CD1c-positive myeloid dendritic cell (primary cell): ENCODE results near the gene ISLR.

Experiments
- DNase-seq: peaks from one replicate; pipeline ENCODE4 v3.0.0-alpha.2; 2016; ENCODE audit errors: extremely low spot score

Gene ISLR, protein sequence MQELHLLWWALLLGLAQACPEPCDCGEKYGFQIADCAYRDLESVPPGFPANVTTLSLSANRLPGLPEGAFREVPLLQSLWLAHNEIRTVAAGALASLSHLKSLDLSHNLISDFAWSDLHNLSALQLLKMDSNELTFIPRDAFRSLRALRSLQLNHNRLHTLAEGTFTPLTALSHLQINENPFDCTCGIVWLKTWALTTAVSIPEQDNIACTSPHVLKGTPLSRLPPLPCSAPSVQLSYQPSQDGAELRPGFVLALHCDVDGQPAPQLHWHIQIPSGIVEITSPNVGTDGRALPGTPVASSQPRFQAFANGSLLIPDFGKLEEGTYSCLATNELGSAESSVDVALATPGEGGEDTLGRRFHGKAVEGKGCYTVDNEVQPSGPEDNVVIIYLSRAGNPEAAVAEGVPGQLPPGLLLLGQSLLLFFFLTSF

DNA sequence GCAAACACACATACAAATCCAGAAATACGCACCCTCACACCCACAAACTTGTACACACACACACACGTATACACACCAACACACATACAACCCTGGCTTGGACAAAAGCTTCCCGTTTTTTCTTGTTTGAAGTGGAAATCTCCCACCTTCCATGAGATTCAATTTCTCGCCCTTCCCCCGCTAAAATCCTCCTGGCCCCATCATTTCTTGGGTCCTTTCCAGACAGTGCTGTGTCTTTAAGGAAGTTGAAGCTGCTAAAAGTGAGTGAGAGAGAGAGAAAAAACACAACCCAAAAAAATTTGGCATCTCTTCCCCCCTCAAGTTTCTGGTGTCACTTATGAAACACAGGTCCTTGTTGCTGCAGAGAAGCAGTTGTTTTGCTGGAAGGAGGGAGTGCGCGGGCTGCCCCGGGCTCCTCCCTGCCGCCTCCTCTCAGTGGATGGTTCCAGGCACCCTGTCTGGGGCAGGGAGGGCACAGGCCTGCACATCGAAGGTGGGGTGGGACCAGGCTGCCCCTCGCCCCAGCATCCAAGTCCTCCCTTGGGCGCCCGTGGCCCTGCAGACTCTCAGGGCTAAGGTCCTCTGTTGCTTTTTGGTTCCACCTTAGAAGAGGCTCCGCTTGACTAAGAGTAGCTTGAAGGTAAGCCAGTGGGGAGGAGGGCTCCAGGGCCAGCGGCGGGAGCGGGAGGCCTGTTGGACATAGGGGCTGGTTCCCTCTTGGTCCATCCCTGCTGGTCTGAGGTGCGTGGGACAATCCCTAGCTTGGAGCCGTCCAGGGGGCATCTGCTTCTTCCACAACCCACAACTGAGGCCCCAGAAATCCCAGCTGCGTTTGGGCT is at the start of gene ISLR:
Gene ISLR, plus strand, starts transcription at position 331 of the 839 bp plus-strand sequence. CDS start 1,149 bp downstream, outside the sequence.
- no peak for DNase-seq

DNA sequence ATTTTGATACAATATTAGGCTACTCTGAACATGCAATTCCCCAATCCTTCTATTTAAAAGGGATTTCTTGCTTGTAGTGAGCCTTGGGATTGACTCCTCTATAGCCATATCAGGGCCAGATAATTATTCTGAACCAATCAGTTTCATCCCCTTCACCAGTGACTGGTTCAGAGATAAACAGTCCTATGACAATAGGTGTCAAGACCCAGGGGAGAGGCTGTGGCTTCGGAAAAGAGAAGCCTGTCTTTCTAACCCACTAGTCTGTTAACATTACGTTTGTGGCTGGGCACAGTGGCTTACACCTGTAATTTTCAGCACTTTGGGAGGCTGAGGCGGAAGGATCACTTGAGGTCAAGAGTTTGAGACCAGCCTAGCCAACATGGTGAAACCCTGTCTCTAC is 49.3 kb upstream of the ISLR start:
- no peak for DNase-seq

DNA sequence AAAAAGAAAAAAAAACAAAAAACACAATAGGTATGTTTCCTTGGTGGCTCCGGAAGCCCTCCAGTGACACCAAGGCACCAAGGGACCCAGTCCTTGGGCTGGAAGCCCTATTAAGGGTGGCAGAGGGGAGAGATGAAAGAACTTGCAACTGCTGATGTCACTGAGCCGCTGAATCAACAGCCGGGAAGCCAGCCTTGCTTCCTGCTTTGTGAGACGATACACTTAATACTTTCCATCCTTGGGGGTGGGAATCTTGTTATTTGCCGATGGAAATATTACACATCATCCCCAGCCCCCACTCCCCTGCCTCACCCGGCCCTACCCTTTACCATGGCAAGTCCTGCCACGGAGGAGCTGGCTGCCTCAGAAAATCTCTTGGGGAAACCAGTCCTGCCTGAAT is 48.8 kb upstream of the ISLR start:
- no peak for DNase-seq

DNA sequence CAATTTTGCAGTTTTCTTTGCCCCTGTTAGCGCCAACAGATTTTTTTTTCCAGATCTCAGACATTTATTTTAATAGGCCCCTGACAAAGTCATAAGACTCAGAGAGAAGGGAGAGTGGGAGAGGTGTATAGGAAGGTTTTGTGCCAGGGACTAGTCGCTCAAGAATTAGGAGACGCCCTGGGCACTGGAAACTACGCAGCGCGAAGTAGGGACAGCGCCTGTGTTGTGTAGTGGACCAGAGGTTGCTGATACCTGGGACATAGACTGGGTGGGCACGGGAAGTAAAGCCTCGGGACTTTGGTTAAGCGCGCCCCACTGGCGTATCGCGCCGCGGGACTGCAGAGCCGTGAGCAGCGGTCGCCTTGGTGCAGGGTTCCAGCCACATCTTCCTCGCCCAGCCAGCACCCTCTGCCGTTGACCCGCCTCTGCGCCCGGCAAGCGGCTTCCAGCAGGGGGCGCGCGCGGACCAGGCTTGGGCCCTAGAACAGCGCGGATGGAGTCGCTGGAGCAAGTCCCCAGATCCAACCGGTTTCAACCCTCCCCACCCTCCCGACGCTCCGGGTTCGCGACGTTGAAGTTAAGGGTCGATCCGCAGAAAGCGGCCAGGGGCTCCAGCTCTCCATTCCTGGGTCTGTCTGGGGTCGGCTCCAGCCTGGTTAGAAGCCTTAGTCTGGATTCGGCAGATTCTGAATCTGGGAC is 46.1 kb upstream of the ISLR start:
- DNase-seq, result peak; percentile 84

DNA sequence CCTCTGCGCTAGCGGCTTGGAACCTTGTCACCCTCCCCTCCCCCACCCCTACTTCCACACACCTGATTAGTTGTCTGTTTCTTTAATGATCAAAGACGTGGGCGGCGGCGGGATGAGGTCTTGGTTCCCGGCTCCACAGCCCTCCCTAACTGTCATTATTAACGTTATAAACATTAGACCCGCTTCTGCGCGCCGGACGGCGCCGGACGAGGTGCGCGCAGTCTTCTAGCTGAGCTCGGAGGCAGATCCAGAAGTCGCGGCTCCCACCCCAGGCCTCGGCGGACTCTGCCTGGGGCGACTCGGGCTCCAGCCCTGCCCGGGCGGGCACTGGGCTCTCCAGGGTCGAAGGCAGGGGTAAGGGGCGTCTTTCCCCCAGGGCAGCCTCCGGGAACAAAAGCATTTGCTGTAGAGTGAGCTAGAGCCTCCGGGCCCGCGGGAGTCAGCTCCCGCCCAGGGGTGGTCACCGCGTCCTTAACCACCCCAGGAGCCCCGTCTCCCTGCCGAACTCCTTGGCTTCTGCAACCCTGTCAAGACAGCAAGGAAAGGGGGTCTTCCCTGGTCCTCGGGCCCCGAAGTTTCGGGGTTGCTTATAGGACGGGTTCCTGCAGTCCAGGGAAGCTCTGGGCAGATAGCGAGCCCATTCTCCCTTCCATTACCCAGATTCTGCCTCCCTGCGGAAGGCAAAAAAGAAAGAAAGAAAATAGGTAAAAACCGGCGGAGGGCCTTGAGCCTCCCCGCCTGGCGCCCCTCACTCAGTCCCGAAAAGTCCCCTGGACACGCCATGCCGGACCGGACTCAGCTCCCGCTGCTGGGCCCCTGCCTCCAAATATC is 45.3 kb upstream of the ISLR start:
- DNase-seq, result no peak

DNA sequence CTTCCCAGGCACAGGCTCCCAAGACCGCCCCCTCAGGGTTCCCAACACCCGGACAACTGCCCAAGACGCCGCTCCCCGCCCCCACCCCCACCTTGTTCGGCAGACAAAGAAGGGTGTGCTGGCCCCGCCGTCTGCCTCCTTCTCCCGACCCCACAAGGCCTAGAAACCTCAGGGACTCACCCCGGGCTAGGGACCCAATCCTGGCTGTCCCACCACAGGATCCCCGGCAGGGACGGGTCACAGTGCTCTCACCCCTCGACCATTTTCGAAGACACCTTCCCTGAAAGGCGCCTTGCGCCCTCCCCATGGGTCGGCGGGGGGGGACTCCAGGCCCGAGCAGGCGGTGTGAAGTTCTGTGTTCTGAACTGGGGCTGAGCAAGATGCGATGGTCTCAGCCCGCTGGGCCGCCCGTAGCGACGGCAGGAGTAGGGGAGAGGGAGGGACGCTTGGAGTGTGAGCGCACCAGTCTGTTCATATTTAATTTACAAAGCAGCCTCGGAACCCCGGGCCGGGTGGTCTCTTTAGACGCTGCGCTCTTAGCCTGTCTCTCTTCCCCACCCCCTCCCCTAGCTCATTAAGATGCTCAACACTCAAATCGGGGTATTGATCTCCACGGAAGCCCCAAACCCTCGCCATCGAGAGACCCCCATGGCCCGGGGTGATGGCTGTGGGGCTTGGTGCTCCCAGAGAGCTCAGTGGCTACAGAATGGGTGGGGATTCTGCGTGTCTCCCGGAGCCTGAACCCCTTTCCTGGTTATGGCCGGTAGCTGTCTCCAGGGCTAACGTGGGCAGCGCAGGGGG is 44.5 kb upstream of the ISLR start:
- DNase-seq, result no peak

DNA sequence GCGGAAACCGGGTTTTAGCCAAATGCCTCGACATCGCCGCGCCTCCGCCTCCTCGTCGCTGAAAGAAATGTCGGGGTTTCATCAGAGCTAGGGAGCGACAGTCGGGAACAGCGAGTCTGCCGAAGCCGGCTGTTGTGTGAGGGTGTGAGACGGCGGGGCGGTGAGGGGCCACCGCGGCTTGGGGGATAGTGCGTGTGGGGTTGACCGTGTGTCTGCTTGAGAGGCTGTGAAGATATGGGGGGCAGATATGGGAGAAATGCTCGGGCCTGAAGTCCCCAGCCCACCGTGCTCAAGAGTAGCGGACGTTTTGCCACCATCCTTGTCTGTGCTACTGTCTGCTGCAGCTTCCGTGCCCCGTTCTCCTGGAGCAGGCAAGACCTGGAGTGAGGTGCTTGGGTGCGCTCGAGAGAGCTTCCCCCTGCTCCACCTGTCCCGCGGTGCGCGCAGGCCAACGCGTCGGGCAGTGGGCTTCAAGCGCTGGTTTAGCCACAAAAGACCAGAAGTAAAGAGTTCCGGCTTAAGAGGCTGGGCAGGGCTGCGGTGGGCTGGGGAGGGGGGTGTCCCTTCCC is 43.8 kb upstream of the ISLR start:
- no peak for DNase-seq

DNA sequence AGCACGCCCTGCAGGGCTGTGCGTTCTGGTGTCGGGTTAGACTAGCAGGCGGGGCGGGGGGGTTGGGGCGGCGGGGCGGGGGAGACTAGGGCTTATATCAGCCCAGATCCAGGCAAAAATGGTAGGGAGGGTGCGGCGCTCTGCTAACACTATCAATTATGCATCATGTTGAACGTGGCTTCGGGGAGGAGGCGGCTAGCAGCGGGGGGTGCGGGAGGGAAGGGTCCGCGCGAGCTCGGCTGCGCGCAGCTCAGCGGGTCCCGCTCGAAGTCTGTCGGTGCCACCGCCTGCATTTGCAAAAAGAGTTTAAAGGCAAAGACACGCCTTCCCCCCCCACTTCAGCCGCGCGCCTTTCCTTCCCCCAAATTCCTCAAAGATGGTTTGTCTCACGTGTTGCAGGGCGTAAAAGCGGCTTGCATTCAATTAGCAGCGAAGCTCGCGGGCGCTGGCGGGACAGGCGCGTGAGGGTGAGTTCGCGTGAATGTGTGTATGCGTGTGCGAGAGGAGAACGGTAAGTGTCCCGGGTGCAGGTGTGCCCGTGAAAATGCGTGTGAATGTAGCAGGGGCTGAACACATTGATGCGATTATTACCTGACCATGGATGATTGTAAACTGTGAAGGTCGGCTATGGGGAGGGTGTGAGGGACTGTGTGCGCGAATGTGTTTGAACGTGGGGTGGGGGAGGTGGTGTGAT is 43.2 kb upstream of the ISLR start, which contains the start of gene ISLR2:
Gene ISLR2, plus strand, starts transcription at position 432 of the 694 bp plus-strand sequence. CDS start 2,169 bp downstream, outside the sequence.
- DNase-seq, result no peak

DNA sequence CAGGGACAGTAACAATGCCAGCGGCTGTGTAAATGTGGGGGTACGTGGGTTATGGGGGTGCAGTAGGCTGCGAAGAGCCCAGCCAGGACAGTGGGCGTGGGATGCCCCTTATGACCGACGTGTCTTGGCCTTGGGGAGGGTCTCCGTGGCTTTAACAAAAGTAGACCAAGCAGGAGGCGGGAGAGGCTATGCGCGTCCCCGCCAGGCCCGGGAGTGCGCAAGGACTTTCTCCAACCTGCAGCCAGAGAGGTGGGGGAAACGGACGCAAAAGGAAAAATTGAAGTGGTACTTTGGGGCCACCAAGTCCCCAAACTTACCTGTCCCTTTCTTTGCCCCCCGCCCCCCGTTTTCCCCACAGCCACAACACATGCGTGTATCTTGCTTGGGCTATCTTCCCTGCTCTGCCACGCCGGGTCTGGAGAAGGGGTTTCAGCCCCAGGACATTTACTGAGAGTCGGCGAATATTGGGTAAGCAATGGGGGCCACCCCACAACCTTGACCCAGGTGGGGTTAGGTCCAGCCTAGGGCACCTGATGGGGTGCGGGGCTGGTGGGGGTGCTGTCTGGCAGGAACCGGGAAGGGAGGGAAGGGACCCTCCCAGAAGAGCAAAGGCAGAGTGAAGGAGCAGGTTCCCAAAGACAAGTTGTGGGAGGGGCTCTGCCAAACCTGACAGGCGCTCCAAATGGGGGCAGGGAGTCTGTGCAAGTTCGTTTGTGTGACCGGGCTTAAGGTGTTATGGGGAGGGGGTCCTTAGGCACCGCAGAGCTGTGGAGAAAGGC is 42.5 kb upstream of the ISLR start:
- DNase-seq, result no peak

DNA sequence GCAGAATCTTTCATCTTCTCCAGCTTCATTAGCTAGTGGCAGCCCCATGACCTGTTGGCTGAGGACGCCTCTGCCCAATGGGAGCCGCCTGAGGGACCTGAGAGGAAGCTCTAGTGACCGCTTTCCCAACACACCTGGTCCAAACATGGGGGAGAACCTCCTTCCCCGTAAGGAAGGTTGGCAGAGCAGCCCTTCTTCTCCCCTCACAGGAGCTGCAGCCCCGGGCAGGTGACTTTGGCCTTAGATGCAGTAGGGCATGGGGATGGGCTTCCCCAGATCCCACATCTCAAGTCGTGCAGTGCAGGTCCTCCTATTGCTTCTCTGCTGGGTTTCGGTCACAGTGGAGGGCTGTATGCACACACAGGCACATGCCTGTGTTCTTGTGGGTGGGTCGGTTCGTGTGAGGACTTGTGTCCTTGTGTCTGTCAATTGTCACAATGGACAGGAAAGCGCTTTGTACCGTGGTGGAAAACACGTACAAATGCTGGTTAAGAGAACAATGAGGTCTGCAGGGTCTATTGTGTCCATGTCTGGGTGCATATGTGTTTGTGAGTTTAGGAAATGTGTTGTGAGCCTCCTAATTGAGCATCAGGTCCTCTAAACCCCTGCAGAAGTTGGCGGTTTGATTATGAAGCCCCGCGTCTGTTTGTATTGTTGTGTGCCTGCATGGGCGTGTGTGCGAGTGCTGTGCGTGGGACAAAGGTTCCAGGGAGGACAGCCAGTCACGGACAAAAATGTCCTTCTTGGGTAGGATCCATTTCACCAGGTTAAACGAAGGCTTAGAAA is 41.7 kb upstream of the ISLR start:
- no peak for DNase-seq

DNA sequence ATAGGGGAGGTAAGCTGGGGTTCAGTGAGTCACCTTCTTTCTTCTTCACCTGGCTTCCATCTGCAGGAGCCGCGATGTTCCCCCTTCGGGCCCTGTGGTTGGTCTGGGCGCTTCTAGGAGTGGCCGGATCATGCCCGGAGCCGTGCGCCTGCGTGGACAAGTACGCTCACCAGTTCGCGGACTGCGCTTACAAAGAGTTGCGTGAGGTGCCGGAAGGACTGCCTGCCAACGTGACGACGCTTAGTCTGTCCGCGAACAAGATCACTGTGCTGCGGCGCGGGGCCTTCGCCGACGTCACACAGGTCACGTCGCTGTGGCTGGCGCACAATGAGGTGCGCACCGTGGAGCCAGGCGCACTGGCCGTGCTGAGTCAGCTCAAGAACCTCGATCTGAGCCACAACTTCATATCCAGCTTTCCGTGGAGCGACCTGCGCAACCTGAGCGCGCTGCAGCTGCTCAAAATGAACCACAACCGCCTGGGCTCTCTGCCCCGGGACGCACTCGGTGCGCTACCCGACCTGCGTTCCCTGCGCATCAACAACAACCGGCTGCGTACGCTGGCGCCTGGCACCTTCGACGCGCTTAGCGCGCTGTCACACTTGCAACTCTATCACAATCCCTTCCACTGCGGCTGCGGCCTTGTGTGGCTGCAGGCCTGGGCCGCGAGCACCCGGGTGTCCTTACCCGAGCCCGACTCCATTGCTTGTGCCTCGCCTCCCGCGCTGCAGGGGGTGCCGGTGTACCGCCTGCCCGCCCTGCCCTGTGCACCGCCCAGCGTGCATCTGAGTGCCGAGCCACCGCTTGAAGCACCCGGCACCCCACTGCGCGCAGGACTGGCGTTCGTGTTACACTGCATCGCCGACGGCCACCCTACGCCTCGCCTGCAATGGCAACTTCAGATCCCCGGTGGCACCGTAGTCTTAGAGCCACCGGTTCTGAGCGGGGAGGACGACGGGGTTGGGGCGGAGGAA is 40.5 kb upstream of the ISLR start:
- DNase-seq, result no peak

DNA sequence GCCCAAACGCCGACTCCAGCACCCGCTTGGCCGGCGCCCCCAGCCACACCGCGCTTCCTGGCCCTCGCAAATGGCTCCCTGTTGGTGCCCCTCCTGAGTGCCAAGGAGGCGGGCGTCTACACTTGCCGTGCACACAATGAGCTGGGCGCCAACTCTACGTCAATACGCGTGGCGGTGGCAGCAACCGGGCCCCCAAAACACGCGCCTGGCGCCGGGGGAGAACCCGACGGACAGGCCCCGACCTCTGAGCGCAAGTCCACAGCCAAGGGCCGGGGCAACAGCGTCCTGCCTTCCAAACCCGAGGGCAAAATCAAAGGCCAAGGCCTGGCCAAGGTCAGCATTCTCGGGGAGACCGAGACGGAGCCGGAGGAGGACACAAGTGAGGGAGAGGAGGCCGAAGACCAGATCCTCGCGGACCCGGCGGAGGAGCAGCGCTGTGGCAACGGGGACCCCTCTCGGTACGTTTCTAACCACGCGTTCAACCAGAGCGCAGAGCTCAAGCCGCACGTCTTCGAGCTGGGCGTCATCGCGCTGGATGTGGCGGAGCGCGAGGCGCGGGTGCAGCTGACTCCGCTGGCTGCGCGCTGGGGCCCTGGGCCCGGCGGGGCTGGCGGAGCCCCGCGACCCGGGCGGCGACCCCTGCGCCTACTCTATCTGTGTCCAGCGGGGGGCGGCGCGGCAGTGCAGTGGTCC is 39.7 kb upstream of the ISLR start:
- no peak for DNase-seq

DNA sequence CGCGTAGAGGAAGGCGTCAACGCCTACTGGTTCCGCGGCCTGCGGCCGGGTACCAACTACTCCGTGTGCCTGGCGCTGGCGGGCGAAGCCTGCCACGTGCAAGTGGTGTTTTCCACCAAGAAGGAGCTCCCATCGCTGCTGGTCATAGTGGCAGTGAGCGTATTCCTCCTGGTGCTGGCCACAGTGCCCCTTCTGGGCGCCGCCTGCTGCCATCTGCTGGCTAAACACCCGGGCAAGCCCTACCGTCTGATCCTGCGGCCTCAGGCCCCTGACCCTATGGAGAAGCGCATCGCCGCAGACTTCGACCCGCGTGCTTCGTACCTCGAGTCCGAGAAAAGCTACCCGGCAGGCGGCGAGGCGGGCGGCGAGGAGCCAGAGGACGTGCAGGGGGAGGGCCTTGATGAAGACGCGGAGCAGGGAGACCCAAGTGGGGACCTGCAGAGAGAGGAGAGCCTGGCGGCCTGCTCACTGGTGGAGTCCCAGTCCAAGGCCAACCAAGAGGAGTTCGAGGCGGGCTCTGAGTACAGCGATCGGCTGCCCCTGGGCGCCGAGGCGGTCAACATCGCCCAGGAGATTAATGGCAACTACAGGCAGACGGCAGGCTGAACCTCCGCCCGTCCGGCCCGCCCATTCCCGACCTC is 39.0 kb upstream of the ISLR start:
- peak; percentile 43 for DNase-seq

DNA sequence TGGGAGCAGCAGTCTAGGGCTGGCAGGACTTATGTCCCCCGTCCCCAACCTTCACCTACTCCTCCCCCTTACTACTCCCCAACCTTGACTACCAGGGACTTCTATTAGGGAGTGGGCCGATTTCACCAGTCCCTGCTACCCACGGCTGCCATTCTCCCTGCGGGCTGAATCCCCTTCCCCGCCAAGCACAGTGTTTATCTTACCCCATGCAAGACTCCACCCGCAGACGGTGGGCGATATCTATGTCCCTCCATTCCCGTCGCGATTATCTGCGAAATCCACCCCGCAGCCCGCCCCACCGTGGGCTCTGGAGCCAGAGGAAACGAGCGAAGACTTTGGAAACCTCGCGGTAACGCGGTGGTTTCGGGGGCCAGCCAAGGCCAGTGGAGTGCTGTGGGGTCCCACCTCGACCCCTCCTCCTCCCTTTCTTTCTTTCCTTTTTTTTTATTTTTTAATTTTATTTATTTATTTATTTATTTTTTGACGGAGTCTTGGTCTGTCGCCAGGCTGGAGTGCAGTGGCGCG is 38.4 kb upstream of the ISLR start:
- no peak for DNase-seq

DNA sequence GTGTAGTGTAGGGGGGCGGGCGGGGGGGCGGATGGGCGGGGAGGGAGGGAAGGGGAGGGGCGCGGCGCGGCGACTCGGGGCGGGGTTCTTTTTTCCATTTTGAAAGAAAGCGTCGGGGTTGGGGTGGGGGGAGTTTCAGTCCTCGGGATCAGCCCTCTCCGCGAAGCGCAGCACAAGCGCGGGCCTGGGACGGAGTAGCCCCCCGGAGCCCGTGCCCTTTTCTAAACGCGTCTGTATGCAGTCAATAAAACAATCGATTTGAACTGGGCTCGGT is 37.0 kb upstream of the ISLR start:
- DNase-seq, result no peak
